HTERT RPE-1 (cell line): Measurements from ENCODE around the gene GNG7.
"Not testable (repeated sequence)": the region's sequence is repeated elsewhere in the genome, so short reads cannot be mapped to it uniquely, and the experiment has no call there.

Source experiments
- in situ Hi-C: fragments of 300-500 bp; cut with MboI; formaldehyde crosslinking; loops from 4 replicates; pipeline ENCODE4 v1.14.3; 2020; ENCODE audit warnings: low sequenced_read_pairs

Gene GNG7

GRCh38 chr19:2678044-2678671 lies 24.3 kb downstream of the GNG7 start:
- in situ Hi-C loops: no loop called here

- in situ Hi-C loops: no loop called here
These were observed 25.7 kb downstream of the GNG7 start for GRCh38 chr19:2676823-2677222.

- in situ Hi-C loops: no loop called here
These were observed 26.6 kb downstream of the GNG7 start for GRCh38 chr19:2675892-2676291.

GRCh38 chr19:2670217-2670616 lies 32.3 kb downstream of the GNG7 start:
- in situ Hi-C loops: no loop called here

GRCh38 chr19:2668175-2668763 lies 34.2 kb downstream of the GNG7 start:
- in situ Hi-C loops: no loop called here

- in situ Hi-C loops: not testable (repeated sequence)
These were observed 35.1 kb downstream of the GNG7 start for GRCh38 chr19:2667349-2667748.

- in situ Hi-C loops: no loop called here
These were observed 36.0 kb downstream of the GNG7 start for GRCh38 chr19:2666344-2666994.

- in situ Hi-C loops: no loop called here
These were observed 37.4 kb downstream of the GNG7 start for GRCh38 chr19:2665103-2665502.

- in situ Hi-C loops: no loop called here
These were observed 38.4 kb downstream of the GNG7 start for GRCh38 chr19:2663920-2664571.

- in situ Hi-C loops: no loop called here
These were observed 40.9 kb downstream of the GNG7 start for GRCh38 chr19:2661615-2662014.

- in situ Hi-C loops: no loop called here
These were observed 42.5 kb downstream of the GNG7 start for GRCh38 chr19:2659856-2660432.

- in situ Hi-C loops: no loop called here
These were observed 46.0 kb downstream of the GNG7 start for GRCh38 chr19:2656533-2656932.

- in situ Hi-C loops: no loop called here
These were observed 48.5 kb downstream of the GNG7 start for GRCh38 chr19:2653710-2654707.

- in situ Hi-C loops: no loop called here
These were observed 49.3 kb downstream of the GNG7 start for GRCh38 chr19:2653218-2653617.

GRCh38 chr19:2652504-2653099 lies 49.9 kb downstream of the GNG7 start:
- in situ Hi-C loops: no loop called here

GRCh38 chr19:2651002-2651733 lies 51.3 kb downstream of the GNG7 start:
- in situ Hi-C loops: not testable (repeated sequence)

GRCh38 chr19:2650515-2650914 lies 52.0 kb downstream of the GNG7 start:
- in situ Hi-C loops: no loop called here

- in situ Hi-C loops: no loop called here
These were observed 54.0 kb downstream of the GNG7 start for GRCh38 chr19:2648528-2648937.

GRCh38 chr19:2648099-2648498 lies 54.4 kb downstream of the GNG7 start:
- in situ Hi-C loops: no loop called here
